Keratinocyte (primary cell): ENCODE results near the gene BRCA1. TPM values are rescaled to one million over a fixed set of nuclear protein-coding genes. Genes with fewer than 3 reads are reported as not detected.

ENCODE experiments used
- DNase-seq: peaks from one replicate; pipeline ENCODE4 v3.0.0-alpha.2; 2011; ENCODE audit warnings: low read depth, missing footprints, low spot score
- FAIRE-seq: peaks from 2 replicates; lab custom pipeline; 2011; peaks lifted over from hg19 to GRCh38; lab: Jason Lieb, UNC
- H2AFZ ChIP-seq: 2 replicates; pipeline ENCODE4 v1.6.0; 2012; ENCODE audit warnings: low read length, control low read depth, inconsistent platforms; ENCODE audit not compliant: control insufficient read depth
- H3K27ac ChIP-seq: 2 replicates; pipeline ENCODE4 v1.5.1; 2011; ENCODE audit warnings: low read length; ENCODE audit not compliant: control insufficient read depth, insufficient read depth
- H3K27me3 ChIP-seq: 3 replicates; pipeline ENCODE4 v1.6.0; 2011; ENCODE audit warnings: low read length; ENCODE audit not compliant: control insufficient read depth, insufficient read depth; ENCODE audit errors: extremely low read depth
- H3K36me3 ChIP-seq, 2 experiments: 2 replicates in 1 of 2; 3 replicates in 1 of 2; pipeline ENCODE4 v1.5.1; 2011; ENCODE audit warnings: low read length in 2 of 2, mild to moderate bottlenecking in 1 of 2; ENCODE audit not compliant: control insufficient read depth in 2 of 2, insufficient read depth in 2 of 2; ENCODE audit errors: extremely low read depth in 1 of 2
- H3K4me1 ChIP-seq: 3 replicates; pipeline ENCODE4 v1.5.1; 2011; ENCODE audit warnings: low read length; ENCODE audit not compliant: control insufficient read depth, insufficient read depth; ENCODE audit errors: extremely low read depth
- H3K4me2 ChIP-seq: 3 replicates; pipeline ENCODE4 v1.6.0; 2011; ENCODE audit warnings: low read depth, low read length; ENCODE audit not compliant: control insufficient read depth, insufficient read depth; ENCODE audit errors: extremely low read depth
- H3K4me3 ChIP-seq, 3 experiments: fragments of 200-600 bp in 1 of 3; sonication (generic) in 1 of 3; 2 replicates in 2 of 3; 3 replicates in 1 of 3; pipeline ENCODE4 v1.5.1; 2011 to 2016; ENCODE audit warnings: low read length in 3 of 3, mild to moderate bottlenecking in 3 of 3, control low read depth in 2 of 3, inconsistent platforms in 1 of 3, low read depth in 1 of 3, mixed read lengths in 1 of 3, mixed run types in 1 of 3, moderate library complexity in 1 of 3; ENCODE audit not compliant: control insufficient read depth in 2 of 3, insufficient read depth in 2 of 3; ENCODE audit errors: extremely low read depth in 1 of 3
- H3K79me2 ChIP-seq: 2 replicates; pipeline ENCODE4 v1.6.0; 2012; ENCODE audit warnings: low read length; ENCODE audit not compliant: control insufficient read depth, insufficient read depth
- H3K9ac ChIP-seq: 3 replicates; pipeline ENCODE4 v1.6.0; 2011; ENCODE audit warnings: low read length; ENCODE audit not compliant: control insufficient read depth, insufficient read depth; ENCODE audit errors: extremely low read depth
- H3K9me1 ChIP-seq: 3 replicates; pipeline ENCODE4 v1.6.0; 2011; ENCODE audit warnings: low read length; ENCODE audit not compliant: control insufficient read depth, insufficient read depth; ENCODE audit errors: extremely low read depth
- H3K9me3 ChIP-seq: 2 replicates; pipeline ENCODE4 v1.5.1; 2012; ENCODE audit warnings: low read depth, low read length; ENCODE audit not compliant: control insufficient read depth
- H4K20me1 ChIP-seq: 3 replicates; pipeline ENCODE4 v1.6.0; 2011; ENCODE audit warnings: low read length; ENCODE audit not compliant: control insufficient read depth, insufficient read depth; ENCODE audit errors: extremely low read depth
- CTCF ChIP-seq, 3 experiments: IDR thresholded peaks in 1 of 3; conservative IDR thresholded peaks in 1 of 3; optimal IDR thresholded peaks in 1 of 3; 2 replicates in 2 of 3; 3 replicates in 1 of 3; pipeline versions ENCODE3 to v1.5.1; 2011; ENCODE audit warnings: low read length in 3 of 3, mild to moderate bottlenecking in 3 of 3, moderate library complexity in 2 of 3, control low read depth in 1 of 3, inconsistent platforms in 1 of 3; ENCODE audit not compliant: insufficient read depth in 2 of 3; ENCODE audit errors: extremely low read depth in 1 of 3
- EZH2 ChIP-seq: IDR thresholded peaks from one replicate; pipeline ENCODE4 v1.6.1; 2012; ENCODE audit warnings: inconsistent platforms, mild to moderate bottlenecking, low read length, moderate library complexity
- dilution Hi-C: fragments of 300-500 bp; cut with MboI; formaldehyde crosslinking; loops from one replicate; pipeline ENCODE4 v1.7.0; 2020; ENCODE audit warnings: low sequenced_read_pairs; ENCODE audit not compliant: extremely low pct_ligation_motif_present
- polyA plus RNA-seq, 5 experiments: library from polyadenylated mRNA; depleted of rRNA in 3 of 5; stranded (reverse) in 3 of 5; stranded (forward) in 1 of 5; unstranded in 1 of 5; fragments of >200 nt; gene quantifications; 1 replicate in 1 of 5; 2 replicates in 3 of 5; 3 replicates in 1 of 5; pipeline versions ENCODE4 v1.2.1 to v1.2.3, GENCODE V29; 2011 to 2012; ENCODE audit warnings: missing spikeins in 2 of 5, low read depth in 1 of 5, low replicate concordance in 1 of 5

Gene BRCA1
- polyA plus RNA-seq, 1 donor (not counting 4 experiments of a cell fraction or from before 2014, with no cell fraction given): 17.2 TPM

- no peaks in the 10 kb centered on the region for H3K27me3 ChIP-seq
- H3K79me2 ChIP-seq: peaks cover 36% of the 10 kb centered on the region
- H4K20me1 ChIP-seq: no peaks in the 10 kb centered on the region
- H3K4me1 ChIP-seq: peaks cover 33% of the 10 kb centered on the region
- H3K9me3 ChIP-seq: no peaks in the 10 kb centered on the region
- H3K27ac ChIP-seq: no peak overlapping the region
- DNase-seq (no peak), FAIRE-seq (no peak)
- no peak overlapping the region for H2AFZ ChIP-seq
- no peak overlapping the region for H3K4me3 ChIP-seq
- dilution Hi-C loops: no loop called here
- no peak overlapping the region for H3K9ac ChIP-seq
- TF ChIP-seq CTCF (optimal IDR thresholded peaks at IDR 0.05 in 1 of 3, IDR thresholded peaks at IDR 0.05 in 1 of 3, conservative IDR thresholded peaks at IDR 0.05 in 1 of 3; ENCODE audit: extremely low read depth in 1 of 3, insufficient read depth in 2 of 3, low read length in 3 of 3) (no peak), EZH2 (no peak)
- H3K36me3 ChIP-seq: peaks cover 0 to under 1% of the 10 kb centered on the region in 2 experiments
- no peaks in the 10 kb centered on the region for H3K9me1 ChIP-seq
- no peak overlapping the region for H3K4me2 ChIP-seq
Measured at GRCh38 chr17:43126911-43127290, 1.7 kb upstream of the BRCA1 start.

DNA sequence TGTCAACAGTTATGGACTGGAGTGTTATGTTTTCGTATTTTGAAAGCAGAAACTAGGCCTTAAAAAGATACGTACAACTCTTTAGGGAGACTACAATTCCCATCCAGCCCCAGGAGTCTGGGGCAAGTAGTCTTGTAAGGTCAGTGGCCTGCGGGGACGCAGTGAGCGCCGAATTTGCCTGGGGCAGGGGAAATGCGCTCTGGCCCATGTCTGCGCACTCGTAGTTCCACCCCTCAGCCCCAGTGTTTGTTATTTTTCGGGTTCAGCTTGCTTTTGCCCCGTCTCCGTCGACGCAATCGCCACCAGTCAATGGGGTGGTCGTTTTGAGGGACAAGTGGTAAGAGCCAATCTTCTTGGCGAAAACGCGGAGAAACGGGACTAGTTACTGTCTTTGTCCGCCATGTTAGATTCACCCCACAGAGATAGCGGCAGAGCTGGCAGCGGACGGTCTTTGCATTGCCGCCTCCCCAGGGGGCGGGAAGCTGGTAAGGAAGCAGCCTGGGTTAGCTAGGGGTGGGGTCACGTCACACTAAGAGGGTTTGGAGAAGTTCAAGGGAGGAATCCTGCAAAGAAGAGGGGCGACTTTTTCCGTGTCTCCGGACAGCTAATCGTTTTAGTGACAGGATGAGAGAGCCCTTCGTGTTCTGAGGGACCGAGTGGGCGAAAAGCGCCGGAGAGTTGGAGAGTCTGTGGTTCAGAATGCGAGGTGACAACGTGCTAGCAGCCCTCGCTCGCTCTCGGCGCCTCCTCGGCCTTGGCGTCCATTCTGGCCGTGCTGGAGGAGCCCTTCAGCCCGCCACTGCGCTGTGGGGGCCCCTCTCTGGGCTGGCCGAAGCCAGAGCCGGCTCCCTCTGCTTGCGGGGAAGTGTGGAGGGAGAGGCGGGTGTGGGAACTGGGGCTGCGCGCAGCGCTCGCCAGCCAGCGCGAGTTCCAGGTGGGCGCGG is 1.1 kb upstream of the BRCA1 start:
- peak overlapping the region; percentile 85 for H3K4me2 ChIP-seq
- peak overlapping the region; percentile 1 for H2AFZ ChIP-seq
- H3K4me3 ChIP-seq: peak overlapping the region; percentile 56 to 92 (median 90)
- H3K9ac ChIP-seq: peak overlapping the region; percentile 94
- TF ChIP-seq EZH2: no peak
- TF ChIP-seq CTCF (optimal IDR thresholded peaks at IDR 0.05 in 1 of 3, IDR thresholded peaks at IDR 0.05 in 1 of 3, conservative IDR thresholded peaks at IDR 0.05 in 1 of 3; ENCODE audit: extremely low read depth in 1 of 3, insufficient read depth in 2 of 3, low read length in 3 of 3): no peak
- no peaks in the 10 kb centered on the region for H3K9me1 ChIP-seq
- dilution Hi-C loops: no loop called here
- H3K4me1 ChIP-seq: peaks cover 33% of the 10 kb centered on the region
- no peaks in the 10 kb centered on the region for H3K36me3 ChIP-seq
- FAIRE-seq: no peak
- H3K9me3 ChIP-seq: no peaks in the 10 kb centered on the region
- H3K27me3 ChIP-seq: no peaks in the 10 kb centered on the region
- peaks cover 36% of the 10 kb centered on the region for H3K79me2 ChIP-seq
- H3K27ac ChIP-seq: peak overlapping the region; percentile 97
- no peaks in the 10 kb centered on the region for H4K20me1 ChIP-seq
- DNase-seq: no peak
